Activated naive CD4-positive, alpha-beta T cell treated with anti-CD3 and anti-CD28 coated beads, Interleukin-2, amount 50 U/mL, for 72 hours (primary cell): ENCODE measurements around the gene NACAD. TPM values are rescaled to one million over a fixed set of nuclear protein-coding genes. Genes with fewer than 3 reads are reported as not detected.
"Not testable (repeated sequence)": the region's sequence is repeated elsewhere in the genome, so short reads cannot be mapped to it uniquely, and the experiment has no call there.

Experiments used
- ATAC-seq, 2 donors: fragments of 150-1000 bp; cut with Tn5 transposase; 2 replicates each; pipeline ENCODE4 v1.10.0; 2021; ENCODE audit warnings: mild to moderate bottlenecking in 2 of 2, moderate library complexity in 2 of 2
- DNase-seq, 2 donors: peaks; one replicate each; pipeline ENCODE4 v3.0.0; 2021 to 2022; ENCODE audit warnings: low spot score in 2 of 2
- H3K27ac Mint-ChIP-seq, 2 donors: one replicate each; pipeline ENCODE4 v1.8.0; 2022; ENCODE audit warnings: mild to moderate bottlenecking in 2 of 2, mixed read lengths in 2 of 2
- H3K36me3 Mint-ChIP-seq, 2 donors: one replicate each; pipeline ENCODE4 v1.8.0; 2022; ENCODE audit warnings: mixed read lengths in 2 of 2
- H3K9me3 Mint-ChIP-seq, 2 donors: one replicate each; pipeline ENCODE4 v1.8.0; 2022; ENCODE audit warnings: mixed read lengths in 2 of 2
- total RNA-seq, 2 donors: library from RNA; stranded (reverse); gene quantifications; one replicate each; pipeline ENCODE4 v1.2.3, GENCODE V29; 2022

NACAD gene
- total RNA-seq, 2 donors from 2014 or later, result 0.09 to 0.19 TPM

GRCh38 chr7:45118889-45119331, 30.1 kb upstream of the NACAD start:
- ATAC-seq, result no peak
- Mint-ChIP-seq H3K36me3 (no peaks in the 10 kb centered on the region), H3K27ac (no peak overlapping the region), H3K9me3 (no peaks in the 10 kb centered on the region)
- DNase-seq, result no peak

GRCh38 chr7:45118292-45118691, 29.5 kb upstream of the NACAD start:
- no peaks in the 10 kb centered on the region for H3K9me3 Mint-ChIP-seq

GRCh38 chr7:45117582-45117981, 28.8 kb upstream of the NACAD start:
- DNase-seq (no peak), ATAC-seq (no peak)
- H3K27ac Mint-ChIP-seq, result peak overlapping the region in 1 of 2 donors; percentile 18
- no peaks in the 10 kb centered on the region for H3K36me3 Mint-ChIP-seq
- H3K9me3 Mint-ChIP-seq, result no peaks in the 10 kb centered on the region

More at GRCh38 chr7:45118292-45118691, 29.5 kb upstream of the NACAD start:
- Mint-ChIP-seq H3K27ac (no peak overlapping the region), H3K36me3 (no peaks in the 10 kb centered on the region)
- DNase-seq (no peak), ATAC-seq (no peak)

DNA sequence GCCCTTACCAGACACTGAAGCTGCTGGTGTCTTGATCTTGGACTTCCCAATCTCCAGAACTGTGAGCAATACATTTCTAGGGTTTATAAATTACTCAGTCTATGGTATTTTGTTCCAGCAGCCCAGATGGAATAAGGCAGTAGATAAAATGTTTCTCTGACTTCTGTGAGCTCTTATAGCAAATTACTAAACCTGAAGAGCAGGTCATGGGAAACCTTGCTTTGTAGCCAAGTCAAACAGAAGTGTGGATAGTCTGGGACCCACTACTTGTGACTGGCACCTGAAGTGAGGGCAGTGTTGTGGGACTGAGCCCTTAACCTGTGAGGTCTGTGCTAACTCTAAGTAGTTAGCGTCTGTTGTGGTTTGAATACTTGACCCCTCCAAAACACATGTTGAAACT, 27.3 kb upstream of the NACAD start:
- Mint-ChIP-seq H3K27ac (no peak overlapping the region), H3K36me3 (peaks cover 10 to 11% of the 10 kb centered on the region in 2 donors), H3K9me3 (no peaks in the 10 kb centered on the region)
- no peak for DNase-seq
- ATAC-seq, result no peak

GRCh38 chr7:45114926-45115325, 26.2 kb upstream of the NACAD start:
- Mint-ChIP-seq H3K9me3 (no peaks in the 10 kb centered on the region), H3K36me3 (peaks cover 21 to 22% of the 10 kb centered on the region in 2 donors), H3K27ac (no peak overlapping the region)
- ATAC-seq, result no peak
- no peak for DNase-seq

- H3K9me3 Mint-ChIP-seq, ATAC-seq, DNase-seq: not testable (repeated sequence)
- Mint-ChIP-seq H3K27ac (peak overlapping the region in 1 of 2 donors; percentile 46), H3K36me3 (peaks cover 23% of the 10 kb centered on the region in 2 donors)
These were observed 25.5 kb upstream of the NACAD start for GRCh38 chr7:45114257-45114656.

DNA sequence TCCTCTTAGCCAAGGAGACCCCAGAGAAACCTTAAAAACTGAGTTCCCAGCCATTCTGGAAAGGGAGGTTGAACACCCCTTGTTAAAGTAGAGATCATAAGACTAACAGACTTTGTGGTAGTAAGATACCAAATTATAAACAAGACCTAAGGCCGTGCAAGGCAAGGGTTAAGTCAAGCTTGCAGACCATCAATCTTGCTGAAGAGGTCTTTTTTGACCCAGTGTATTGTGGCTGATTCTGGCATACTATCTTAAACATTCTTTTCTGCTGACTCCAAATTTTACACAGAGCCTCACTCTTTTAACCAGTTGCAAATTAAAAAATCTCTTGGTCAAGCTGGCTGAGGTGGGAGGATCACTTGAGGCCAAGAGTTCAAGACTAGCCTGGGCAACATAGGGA, 23.9 kb upstream of the NACAD start:
- Mint-ChIP-seq H3K9me3 (no peaks in the 10 kb centered on the region), H3K36me3 (peaks cover 34 to 37% of the 10 kb centered on the region in 2 donors), H3K27ac (peak overlapping the region in 1 of 2 donors; percentile 98)
- ATAC-seq (no peak), DNase-seq (no peak)

- DNase-seq (peak; percentile 93 to 94), ATAC-seq (peak; percentile 98 to 99)
- H3K36me3 Mint-ChIP-seq, result peaks cover 34 to 43% of the 10 kb centered on the region in 2 donors
- no peaks in the 10 kb centered on the region for H3K9me3 Mint-ChIP-seq
- H3K27ac Mint-ChIP-seq, result peak within 1 kb of the TSS; percentile 98 to 99
These were observed 22.8 kb upstream of the NACAD start, which contains the start of gene TBRG4 for GRCh38 chr7:45111298-45112223. Gene TBRG4 (minus strand): TSS chr7:45111697. CDS start chr7:45109237, 2,460 bp downstream.

GRCh38 chr7:45108863-45109262, 20.1 kb upstream of the NACAD start:
- ATAC-seq (no peak), DNase-seq (no peak)
- H3K27ac Mint-ChIP-seq, result peak overlapping the region; percentile 63 to 77
- no peaks in the 10 kb centered on the region for H3K9me3 Mint-ChIP-seq
- H3K36me3 Mint-ChIP-seq, result peaks cover 40 to 43% of the 10 kb centered on the region in 2 donors

DNA sequence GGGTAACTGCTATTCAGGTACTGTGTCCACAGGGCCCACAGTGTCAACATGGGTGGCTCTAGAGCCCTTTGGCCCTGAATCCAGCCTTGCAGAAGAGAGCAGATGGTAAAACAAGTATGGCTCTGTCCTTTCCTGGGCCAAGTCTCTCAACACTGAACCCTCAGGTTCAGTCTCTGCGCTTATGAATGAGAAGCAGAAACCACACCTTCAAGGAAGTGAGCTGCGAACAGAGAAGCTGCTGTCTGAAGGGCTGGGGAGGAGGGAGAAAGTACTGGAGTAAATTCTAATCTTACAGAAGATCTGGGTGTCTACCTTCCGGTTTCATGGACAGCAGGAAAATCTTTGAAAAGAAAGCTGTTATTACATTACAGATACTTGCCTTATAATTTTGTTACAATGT, 18.6 kb upstream of the NACAD start:
- no peak for DNase-seq

DNA sequence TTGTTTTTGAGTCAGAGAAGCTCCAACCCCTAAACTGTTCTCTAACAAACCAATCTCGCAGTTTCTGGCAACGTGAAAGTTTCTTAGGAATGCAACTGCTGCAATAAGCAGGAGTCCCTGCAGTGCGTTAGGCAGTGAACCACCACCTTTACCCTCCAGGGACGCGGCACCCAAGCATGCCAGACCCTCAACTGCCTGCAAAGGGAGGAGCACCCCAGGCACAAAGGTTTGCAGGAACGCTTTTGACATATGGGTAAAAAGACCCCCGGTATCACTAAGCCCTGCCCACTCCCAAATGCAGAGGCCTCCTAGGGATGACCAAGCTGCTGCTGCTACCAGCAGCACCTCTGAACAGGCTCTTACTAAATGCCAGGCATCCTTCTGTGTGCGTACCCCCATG, 18.1 kb upstream of the NACAD start:
- ATAC-seq (no peak), DNase-seq (no peak)
- Mint-ChIP-seq H3K27ac (peak overlapping the region in 1 of 2 donors; percentile 85), H3K9me3 (no peaks in the 10 kb centered on the region), H3K36me3 (peaks cover 37 to 41% of the 10 kb centered on the region in 2 donors)

More for the DNA sequence above, 18.6 kb upstream of the NACAD start:
- Mint-ChIP-seq H3K36me3 (peaks cover 40 to 43% of the 10 kb centered on the region in 2 donors), H3K27ac (peak overlapping the region; percentile 63 to 85), H3K9me3 (no peaks in the 10 kb centered on the region)
- no peak for ATAC-seq

GRCh38 chr7:45105588-45106188, 16.9 kb upstream of the NACAD start:
- Mint-ChIP-seq H3K27ac (peak overlapping the region in 1 of 2 donors; percentile 68), H3K9me3 (no peaks in the 10 kb centered on the region), H3K36me3 (peaks cover 25 to 30% of the 10 kb centered on the region in 2 donors)
- peak; percentile 9 to 18 for ATAC-seq
- DNase-seq, result no peak

- no peak for ATAC-seq
- Mint-ChIP-seq H3K9me3 (no peaks in the 10 kb centered on the region), H3K36me3 (peaks cover 19 to 23% of the 10 kb centered on the region in 2 donors), H3K27ac (peak overlapping the region in 1 of 2 donors; percentile 68)
- no peak for DNase-seq
These were observed 16.2 kb upstream of the NACAD start for GRCh38 chr7:45104844-45105587.

DNA sequence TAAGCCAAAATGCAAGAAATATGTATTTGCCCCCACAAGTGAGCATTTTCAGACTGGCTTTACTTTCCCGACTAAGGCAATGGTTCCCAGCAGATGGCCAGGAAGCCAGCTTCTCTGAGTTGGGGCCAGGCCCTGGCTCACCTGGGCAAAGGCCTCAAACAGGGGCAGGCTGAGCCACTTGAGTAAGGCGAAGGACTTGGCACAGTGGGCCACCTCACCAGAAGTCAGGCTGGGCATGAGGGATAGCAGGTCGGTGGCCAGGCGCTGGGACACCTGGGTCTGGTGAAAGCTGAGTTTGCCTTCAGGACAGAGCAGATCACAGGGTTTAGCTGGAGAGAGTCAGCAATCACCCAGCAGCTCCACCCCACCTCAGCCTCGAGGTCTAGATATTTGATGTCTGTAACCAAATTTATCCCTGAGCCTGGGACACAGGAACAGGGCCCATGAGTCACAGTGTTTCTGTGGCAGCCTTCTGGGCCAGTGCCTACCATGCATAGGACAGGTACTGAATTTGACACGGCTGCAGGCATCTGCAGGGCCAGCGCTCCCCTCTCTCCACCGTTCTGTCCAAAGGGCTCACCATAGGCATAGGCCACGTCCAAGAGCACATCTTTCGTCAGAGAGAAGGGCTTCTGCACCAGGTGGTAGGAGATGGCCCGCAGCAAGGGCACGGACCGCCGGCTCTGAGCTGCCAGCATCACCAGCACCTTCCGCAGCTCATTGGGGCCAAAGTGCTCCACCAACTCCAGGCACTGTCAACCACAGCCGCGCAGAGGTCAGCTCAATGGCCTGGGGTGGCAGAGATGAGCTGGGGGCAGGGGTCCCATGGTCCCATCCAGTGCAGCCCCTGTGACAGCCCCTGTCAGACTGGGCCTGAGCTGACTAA, 15.4 kb upstream of the NACAD start:
- no peak for DNase-seq
- peaks cover 17 to 20% of the 10 kb centered on the region in 2 donors for H3K36me3 Mint-ChIP-seq
- no peak overlapping the region for H3K27ac Mint-ChIP-seq
- no peaks in the 10 kb centered on the region for H3K9me3 Mint-ChIP-seq
- peak; percentile 14 to 55 for ATAC-seq

- H3K27ac Mint-ChIP-seq, result peak overlapping the region in 1 of 2 donors; percentile 50
- DNase-seq (no peak), ATAC-seq (no peak)
- H3K36me3 Mint-ChIP-seq, result peaks cover 8 to 11% of the 10 kb centered on the region in 2 donors
- H3K9me3 Mint-ChIP-seq, result no peaks in the 10 kb centered on the region
These were observed 14.3 kb upstream of the NACAD start for GRCh38 chr7:45102785-45103712.
